Measurements from ENCODE around the gene PPP1CC. TPM values are rescaled to one million over a fixed set of nuclear protein-coding genes. Genes with fewer than 3 reads are reported as not detected.

Gene PPP1CC
- polyA plus RNA-seq, 1 experiment: 58.1 TPM

DNA sequence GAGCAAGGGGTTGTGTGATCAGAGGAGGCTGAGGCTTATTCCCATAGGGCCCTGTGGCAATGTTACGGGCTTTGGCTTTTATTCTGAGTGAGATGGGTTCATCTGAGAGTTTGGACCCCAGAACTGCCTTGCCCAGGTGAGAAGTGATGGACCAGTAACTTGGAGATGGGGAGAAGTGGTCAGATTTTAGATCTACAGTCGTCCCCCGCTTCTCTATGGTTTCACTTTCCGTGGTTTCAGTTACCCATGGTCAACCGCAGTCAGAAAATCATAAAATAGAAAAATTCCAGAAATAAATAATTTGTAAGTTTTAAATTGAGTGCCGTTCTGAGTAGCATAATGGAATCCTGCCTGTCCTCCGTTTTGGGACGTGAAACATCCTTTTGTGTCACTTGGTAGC, 40.2 kb upstream of the PPP1CC start:
- peaks cover 4% of the 10 kb centered on the region; the same call in 1 of the 2 replicates for H3K27me3 ChIP-seq (ENCODE audit: control insufficient read depth, insufficient read depth, low read length)

DNA sequence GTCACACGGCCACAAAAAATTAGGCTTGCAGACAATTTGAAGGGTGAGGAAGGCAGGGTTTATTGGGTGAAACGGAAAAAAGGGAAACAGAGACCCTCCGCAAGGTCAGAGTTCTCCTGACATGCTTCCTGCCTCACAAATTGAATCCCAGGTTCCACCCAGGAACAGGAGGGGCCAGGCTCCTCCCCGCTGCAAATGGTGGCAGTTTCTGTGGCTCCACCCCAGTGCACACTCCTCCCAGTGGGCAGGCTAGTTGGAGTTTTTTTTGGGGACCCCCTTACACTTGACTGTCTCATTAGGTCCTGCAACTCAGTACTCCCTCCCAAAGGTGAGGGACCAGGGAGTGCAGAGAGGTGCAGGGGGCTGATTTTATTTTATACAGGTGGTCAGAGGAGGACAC, 39.4 kb upstream of the PPP1CC start:
- TF ChIP-seq, protein P1, sequence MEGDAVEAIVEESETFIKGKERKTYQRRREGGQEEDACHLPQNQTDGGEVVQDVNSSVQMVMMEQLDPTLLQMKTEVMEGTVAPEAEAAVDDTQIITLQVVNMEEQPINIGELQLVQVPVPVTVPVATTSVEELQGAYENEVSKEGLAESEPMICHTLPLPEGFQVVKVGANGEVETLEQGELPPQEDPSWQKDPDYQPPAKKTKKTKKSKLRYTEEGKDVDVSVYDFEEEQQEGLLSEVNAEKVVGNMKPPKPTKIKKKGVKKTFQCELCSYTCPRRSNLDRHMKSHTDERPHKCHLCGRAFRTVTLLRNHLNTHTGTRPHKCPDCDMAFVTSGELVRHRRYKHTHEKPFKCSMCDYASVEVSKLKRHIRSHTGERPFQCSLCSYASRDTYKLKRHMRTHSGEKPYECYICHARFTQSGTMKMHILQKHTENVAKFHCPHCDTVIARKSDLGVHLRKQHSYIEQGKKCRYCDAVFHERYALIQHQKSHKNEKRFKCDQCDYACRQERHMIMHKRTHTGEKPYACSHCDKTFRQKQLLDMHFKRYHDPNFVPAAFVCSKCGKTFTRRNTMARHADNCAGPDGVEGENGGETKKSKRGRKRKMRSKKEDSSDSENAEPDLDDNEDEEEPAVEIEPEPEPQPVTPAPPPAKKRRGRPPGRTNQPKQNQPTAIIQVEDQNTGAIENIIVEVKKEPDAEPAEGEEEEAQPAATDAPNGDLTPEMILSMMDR (IDR thresholded peaks at IDR 0.05; ENCODE audit: insufficient read depth, low read depth, low read length): no peak
- CTCF ChIA-PET: no interaction called here
- POLR2A ChIA-PET: no interaction called here

More for the DNA sequence above, 40.2 kb upstream of the PPP1CC start:
- H3K4me3 ChIP-seq (ENCODE audit: low read depth, low read length): no peak overlapping the region
- TF ChIP-seq, protein P1 (IDR thresholded peaks at IDR 0.05; ENCODE audit: insufficient read depth, low read depth, low read length): no peak
- POLR2A ChIA-PET: no interaction called here
- DNase-seq (ENCODE audit: low read depth): no peak
- CTCF ChIA-PET: no interaction called here
- H3K36me3 ChIP-seq (ENCODE audit: control insufficient read depth, insufficient read depth, low read length): no peaks in the 10 kb centered on the region

DNA sequence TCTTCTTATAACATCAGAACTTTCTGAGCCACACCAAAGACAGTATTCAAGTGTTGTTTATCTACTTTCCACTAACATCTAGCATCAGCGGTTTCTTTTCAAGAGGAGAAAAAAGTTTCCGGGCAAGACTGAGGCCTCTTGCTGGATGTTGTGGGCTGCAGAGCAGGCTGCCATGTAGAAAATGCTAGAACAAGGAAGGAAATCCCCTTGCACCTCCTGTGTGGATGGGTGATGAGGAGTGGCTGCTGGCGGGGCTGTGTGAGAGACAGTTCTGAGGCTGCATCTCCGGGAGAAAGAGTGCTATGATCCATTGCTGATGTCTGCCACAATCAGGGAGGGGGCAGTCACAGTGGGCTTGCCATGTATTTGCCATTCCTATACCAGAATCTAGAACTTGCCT, 37.8 kb upstream of the PPP1CC start:
- Histone ChIP-seq H3K36me3 (ENCODE audit: control insufficient read depth, insufficient read depth, low read length) (no peaks in the 10 kb centered on the region), H3K27me3 (ENCODE audit: control insufficient read depth, insufficient read depth, low read length) (peaks cover 4% of the 10 kb centered on the region; the same call in 1 of the 2 replicates), H3K4me3 (ENCODE audit: low read depth, low read length) (no peak overlapping the region)
- POLR2A ChIA-PET: no interaction called here
- TF ChIP-seq, protein P1 (IDR thresholded peaks at IDR 0.05; ENCODE audit: insufficient read depth, low read depth, low read length): no peak
- CTCF ChIA-PET: no interaction called here
- no peak for DNase-seq (ENCODE audit: low read depth)

More for the DNA sequence above, 39.4 kb upstream of the PPP1CC start:
- Histone ChIP-seq H3K27me3 (ENCODE audit: control insufficient read depth, insufficient read depth, low read length) (peaks cover 4% of the 10 kb centered on the region; the same call in 1 of the 2 replicates), H3K4me3 (ENCODE audit: low read depth, low read length) (no peak overlapping the region), H3K36me3 (ENCODE audit: control insufficient read depth, insufficient read depth, low read length) (no peaks in the 10 kb centered on the region)
- DNase-seq (ENCODE audit: low read depth): no peak

DNA sequence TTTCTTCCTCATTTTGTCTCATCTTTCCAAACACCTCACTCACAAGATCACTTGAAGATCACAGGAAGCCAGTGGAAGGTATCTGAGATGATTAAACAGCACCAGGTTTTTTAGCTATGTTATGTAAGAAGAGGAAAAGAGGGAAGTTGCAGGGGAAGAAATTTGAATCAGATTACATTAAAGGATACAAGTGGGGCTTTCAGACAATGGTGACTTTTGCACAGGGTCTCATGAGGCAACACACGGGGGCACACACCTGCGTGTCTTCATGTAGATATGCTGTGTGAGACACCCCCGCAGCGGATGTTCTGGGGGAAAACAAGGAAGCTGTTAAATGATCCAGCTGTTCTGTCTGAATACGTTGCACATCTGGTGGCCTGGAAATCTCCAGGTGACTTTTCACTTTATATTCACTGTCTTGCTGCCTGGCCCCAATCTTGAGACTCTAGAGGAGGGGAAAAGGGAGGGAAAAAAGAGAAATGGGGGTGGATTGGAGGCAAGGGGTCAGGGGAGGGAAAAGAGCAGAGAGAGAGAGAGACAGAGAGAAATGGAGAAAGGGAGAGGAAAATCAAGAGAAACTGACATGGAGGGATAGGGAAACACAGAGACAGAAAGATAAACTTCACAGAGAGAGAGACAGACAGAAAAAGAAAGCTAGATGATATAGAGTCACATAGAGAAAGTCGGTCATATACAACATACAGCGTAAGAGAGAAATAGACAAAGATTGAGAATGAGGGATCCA, 36.3 kb upstream of the PPP1CC start:
- CTCF ChIA-PET: no interaction called here
- TF ChIP-seq, protein P1 (IDR thresholded peaks at IDR 0.05; ENCODE audit: insufficient read depth, low read depth, low read length): no peak
- DNase-seq (ENCODE audit: low read depth): no peak

DNA sequence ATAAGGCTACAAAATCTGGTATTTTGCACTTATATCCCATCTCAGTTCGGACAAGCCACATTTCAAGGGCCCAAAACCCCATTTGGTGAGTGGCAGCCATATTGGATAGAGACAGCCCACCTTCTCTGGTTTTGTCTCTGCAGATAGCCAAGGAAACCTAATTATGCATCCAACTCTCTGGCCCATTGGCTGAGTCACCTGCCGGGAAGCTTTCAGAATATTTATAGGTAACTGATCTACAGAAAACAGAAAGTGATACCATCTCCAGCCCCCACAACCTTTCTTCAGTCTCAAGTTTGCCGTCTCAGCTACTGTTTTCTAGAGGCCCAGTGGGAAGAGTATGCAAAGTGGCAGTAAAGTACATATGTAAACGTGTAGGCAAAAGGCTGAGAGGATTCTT, 33.7 kb upstream of the PPP1CC start:
- DNase-seq (ENCODE audit: low read depth): no peak
- no peak overlapping the region for H3K4me3 ChIP-seq (ENCODE audit: low read depth, low read length)
- ChIA-PET CTCF (no interaction called here), POLR2A (no interaction called here)
- TF ChIP-seq, protein P1 (IDR thresholded peaks at IDR 0.05; ENCODE audit: insufficient read depth, low read depth, low read length): no peak
- H3K36me3 ChIP-seq (ENCODE audit: control insufficient read depth, insufficient read depth, low read length): no peaks in the 10 kb centered on the region
- H3K27me3 ChIP-seq (ENCODE audit: control insufficient read depth, insufficient read depth, low read length): 0 out of 2 replicates have a peak, but pooled peaks cover 2% of the 10 kb centered on the region

More for the DNA sequence above, 36.3 kb upstream of the PPP1CC start:
- no peak overlapping the region for H3K4me3 ChIP-seq (ENCODE audit: low read depth, low read length)
- H3K27me3 ChIP-seq (ENCODE audit: control insufficient read depth, insufficient read depth, low read length): peaks cover 4% of the 10 kb centered on the region; the same call in 1 of the 2 replicates
- POLR2A ChIA-PET: no interaction called here
- no peaks in the 10 kb centered on the region for H3K36me3 ChIP-seq (ENCODE audit: control insufficient read depth, insufficient read depth, low read length)

Measured in BJ (cell line).